NCI-H187 (cell line): ENCODE measurements around the gene TMEM121B.
"Not testable (repeated sequence)": the region's sequence is repeated elsewhere in the genome, so short reads cannot be mapped to it uniquely, and the experiment has no call there.

Experiments used
- DNase-seq, 2 experiments: peaks; one replicate each; lab custom pipeline; 2025; lab: John Stamatoyannopoulos, UW

TMEM121B gene

DNA sequence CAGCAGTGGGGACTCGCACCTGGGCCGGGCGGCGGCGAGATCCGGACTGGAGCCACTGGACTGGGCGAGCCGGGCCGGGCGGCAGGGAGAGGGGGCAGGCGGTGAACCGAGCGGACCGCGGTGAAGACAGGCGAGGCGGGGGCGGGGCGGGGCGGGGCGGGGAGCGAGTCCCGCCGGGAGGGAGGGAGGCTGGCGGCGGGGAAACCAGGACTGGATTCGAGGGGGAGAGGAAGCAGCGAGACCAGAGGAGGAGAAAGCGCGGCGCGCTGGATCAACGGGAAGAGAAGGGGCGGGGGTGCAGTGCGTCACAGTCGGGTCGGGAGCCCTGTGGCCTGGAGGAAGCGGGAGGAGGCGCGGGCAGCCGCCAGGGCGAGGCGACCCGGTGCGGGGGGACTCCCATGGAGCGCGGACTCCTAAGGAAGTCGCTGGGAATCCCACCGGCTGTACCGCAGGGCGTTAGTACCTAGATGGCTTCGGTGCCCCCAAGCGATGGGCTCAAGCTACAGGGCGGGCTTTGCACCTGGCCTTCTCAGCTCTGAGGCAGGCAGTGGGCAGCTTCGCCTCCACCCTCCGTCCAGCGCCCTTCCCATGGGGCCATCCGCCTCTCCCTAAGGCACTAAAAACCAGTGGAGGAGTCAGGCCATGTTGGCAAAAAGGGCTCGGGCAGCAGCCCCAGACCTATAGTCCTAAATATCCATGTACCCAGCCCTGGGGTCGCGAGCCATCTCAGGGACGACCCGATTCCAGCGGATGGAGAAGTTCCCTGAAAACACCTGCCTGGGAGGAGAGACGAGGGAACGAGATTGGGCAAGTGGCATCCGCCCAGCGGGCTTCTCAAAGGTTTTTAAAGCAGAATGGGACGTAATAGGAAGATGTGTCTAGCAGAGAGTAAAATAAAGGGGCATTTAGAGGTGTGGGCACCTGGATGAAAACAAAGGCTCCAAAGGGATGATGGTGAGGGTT is at the start of gene TMEM121B:
TMEM121B (minus strand) TSS at position 128 of the 963 bp plus-strand sequence. CDS start 233 bp downstream, outside the sequence.
- peak; percentile 29 to 80 for DNase-seq

DNA sequence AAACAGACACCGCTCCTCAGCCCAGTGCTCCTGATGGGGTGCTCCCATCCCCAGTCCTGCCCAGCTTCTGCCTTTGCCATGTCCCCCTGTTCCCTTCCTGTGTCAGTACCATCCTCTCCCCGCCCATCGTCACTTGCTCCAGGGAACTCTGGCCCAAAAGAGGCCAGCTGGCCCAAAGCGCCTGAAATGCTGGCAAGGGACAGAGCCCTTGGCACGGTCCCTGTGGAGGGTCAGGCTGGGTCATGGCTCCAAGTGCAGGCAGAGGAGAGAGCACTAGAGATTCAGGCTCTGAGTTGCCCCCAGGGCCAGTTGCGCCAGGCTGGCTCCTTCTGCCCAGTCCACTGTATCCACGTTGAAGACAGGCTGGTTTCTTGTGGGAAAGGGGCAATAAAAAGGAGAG is 46.3 kb upstream of the TMEM121B start:
- no peak for DNase-seq

DNA sequence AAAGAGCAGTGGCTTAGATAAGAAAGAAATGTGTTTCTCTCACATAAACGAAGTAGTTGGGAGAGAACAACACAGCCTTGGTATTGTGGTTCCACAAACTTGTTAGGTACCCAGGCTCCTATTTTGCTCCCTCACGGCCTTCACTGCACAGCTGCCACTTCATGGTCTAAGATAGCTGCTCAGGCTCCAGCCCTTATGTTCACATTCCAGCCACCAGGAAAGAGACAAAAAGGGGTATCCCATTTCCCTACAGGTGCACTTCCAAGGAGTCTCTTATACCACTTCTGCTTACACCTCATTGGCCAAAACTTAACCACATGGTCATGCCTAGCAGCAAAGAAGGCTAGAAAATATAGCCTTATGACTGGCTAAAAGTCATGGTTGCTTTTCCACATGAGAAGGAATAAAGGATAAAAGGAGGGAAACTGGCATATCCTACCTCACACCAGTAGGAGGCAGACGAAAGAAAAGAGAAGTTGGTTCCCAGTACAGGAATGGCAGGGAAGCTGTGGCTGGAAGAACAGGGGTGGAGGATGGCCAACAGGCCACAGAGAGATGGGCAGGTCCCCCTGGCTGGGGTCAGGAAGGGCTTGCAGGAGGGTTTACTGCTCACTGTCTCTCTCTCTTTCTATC is 43.3 kb upstream of the TMEM121B start:
- DNase-seq: no peak

DNA sequence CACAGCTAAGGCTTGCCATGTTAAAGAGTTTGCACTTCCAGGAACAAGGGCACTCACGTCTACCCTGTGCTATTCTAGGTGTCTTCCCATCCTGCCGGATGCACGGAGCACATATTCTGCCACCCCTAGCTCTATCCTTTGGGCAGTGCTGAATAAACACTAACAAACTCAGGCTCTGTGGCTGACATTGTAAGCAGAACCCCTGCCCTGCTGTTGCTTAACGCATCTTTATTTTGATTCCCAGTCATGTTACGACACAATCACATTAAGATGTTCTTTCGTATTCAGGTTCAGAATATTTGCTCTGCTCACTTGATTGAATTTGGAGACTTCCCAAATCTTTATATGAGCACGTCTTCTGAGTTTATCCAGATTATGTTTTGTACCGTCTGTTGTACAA is 41.6 kb upstream of the TMEM121B start:
- DNase-seq: no peak

DNA sequence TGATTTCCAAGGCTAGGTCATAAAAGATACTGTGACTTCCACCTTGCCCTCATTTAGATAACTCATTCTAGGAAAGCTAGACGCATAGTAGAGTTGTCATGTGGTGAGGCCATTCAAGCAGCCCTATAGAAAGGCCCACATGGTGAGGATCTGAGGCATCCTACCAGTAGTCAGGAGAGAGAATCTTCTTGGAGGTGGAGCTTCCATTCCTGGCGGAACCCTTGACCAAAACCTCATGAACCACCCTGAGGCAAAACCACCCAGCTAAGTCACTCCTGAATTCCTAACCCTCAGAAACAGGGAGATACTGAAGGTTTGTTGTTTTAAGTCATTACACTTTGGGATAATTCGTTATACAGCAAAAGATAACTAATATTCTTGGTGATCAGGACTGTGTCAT is 40.8 kb upstream of the TMEM121B start:
- DNase-seq: no peak

DNA sequence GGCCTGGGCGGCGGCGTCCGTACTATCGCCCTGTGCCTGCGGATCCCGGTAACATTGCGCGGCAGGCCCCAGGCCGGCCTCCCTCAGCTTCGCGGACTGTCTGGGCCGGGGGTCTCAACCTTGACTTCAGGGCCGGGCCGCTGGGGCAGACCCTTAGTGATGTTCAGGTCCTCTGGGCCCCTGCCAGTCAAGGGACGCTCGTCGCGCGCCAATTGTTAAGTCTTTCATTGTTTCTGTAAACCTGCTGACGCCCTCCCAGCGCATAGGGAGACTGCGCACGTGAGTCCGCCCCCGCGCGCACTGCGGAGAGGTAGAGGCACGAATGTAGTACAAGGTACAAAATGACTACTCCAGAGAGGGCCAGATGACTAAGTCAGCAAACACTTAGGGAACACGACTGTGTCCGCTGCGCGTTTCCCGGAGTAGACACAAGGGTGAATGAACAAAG is 38.4 kb upstream of the TMEM121B start:
- peak; percentile 7 to 18 for DNase-seq

DNA sequence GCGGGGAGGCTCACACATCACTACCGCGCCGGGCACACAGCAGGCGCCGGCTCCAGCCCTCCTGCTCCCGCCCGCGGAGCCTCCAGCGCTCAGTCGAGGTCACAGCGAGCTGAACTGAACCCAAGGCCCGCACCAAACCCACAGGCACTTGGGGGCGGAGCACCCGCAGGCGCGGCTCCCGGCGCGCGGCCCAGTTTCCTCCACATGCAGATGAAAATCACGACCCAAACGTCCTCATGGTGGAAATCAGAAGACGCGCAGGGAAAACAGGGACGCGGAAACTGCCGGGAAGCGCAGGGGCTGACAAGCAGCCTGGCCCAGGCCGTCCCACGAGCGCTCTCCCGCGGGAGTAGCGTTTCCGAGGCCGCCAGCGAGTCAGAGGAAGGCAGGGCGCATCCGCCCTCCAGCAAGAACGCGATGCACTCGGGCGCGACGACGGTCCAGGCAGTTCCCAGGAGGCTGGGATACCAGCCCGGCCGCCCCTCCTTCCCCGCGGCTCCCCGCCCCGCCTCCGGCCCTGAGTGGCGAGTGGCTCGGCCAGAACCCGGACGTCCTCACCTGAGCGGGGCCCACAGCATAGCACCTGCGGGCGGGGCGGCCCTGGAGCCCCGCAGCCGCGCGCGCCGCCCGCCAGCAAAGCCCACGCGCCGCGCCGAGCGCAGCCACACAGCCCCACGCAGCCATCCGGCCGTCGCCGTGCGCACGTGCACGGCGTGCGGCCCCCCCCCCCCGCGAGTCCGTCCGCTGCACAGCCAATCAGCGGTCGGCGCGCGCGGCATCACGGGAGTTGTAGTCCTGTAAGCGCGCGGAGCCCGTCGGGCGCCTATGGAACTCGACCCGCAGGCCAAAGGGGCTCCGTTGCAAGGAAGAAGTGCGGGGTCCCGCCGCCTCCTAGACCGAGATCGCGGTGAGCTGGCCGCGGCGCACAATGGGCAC is 37.7 kb upstream of the TMEM121B start, which contains the start of gene HDHD5:
HDHD5 (minus strand) TSS at position 710 of the 936 bp plus-strand sequence; CDS start at position 684, 26 bp downstream.
- peak; percentile 45 to 58 for DNase-seq

DNA sequence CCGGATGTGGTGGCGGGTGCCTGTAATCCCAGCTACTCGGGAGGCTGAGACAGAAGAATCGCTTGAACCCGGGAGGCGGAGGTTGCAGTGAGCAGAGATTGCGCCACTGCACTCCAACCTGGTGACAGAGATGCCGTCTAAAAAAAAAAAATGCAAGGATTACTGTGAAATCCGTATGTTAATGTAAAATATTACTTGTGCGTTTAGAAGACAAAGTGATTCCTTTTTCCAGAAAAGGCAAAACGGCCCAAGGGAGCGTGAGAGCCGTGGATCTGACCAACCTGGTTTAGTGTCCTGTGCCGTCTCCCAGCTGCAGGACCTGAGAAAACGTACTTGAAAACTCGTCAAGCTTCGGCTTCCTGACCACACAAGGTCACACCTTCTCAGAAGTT is 37.0 kb upstream of the TMEM121B start:
- DNase-seq: no peak

DNA sequence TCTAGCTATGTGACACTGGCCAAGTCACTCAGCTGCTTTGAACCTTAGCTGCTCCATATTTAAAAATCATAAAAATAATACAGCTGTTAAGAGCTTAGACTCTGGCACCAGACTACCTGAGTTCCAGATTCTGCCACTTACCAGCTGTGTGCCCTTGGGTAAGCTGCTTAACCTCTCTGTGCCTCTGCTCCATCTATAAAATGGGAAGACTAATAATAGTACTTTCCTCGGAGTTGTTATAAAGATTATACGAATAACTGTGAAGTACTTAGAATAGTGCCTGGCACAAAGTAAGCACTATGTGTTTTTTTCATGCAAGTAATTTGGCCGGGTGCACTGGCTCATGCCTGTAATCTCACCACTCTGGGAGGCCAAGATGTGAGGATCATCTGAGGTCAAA is 36.6 kb upstream of the TMEM121B start:
- DNase-seq: no peak

DNA sequence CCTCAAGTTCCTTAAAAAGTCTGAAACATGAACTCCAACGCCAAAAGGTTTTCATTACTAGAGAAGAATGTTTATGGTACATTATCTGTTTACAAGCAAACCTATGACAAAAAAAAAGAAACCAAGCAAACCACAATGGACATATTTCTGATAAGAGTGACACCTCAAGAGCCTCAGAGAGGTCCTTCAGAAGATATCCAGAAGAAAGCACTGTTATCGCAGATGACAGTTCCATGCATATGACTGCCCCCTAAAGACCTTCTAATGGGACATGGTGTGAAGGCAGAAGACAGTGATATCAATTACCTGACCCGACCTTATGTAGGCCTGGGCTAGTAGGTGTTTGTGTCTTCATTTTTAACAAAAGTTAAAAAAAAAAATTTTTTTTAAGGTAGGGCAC is 34.8 kb upstream of the TMEM121B start:
- DNase-seq: no peak

DNA sequence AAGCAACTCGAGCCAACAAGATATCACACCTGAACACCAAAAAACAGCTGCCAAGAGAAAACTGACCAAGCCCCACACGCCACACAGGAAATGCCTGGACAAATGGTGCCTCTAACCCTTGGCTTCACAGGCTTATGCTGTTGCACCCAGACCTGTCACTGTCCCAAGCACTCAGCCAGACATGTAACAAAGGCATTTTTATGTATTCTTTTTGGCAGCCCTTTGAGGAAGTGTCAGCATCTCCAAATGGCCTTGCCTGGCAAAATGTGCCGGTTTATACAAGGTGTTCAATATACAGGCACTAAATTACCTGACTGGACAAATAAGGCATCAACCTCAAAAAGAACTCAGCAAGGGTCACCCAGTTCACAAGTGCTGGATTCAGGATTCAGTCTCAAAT is 31.8 kb upstream of the TMEM121B start:
- no peak for DNase-seq

DNA sequence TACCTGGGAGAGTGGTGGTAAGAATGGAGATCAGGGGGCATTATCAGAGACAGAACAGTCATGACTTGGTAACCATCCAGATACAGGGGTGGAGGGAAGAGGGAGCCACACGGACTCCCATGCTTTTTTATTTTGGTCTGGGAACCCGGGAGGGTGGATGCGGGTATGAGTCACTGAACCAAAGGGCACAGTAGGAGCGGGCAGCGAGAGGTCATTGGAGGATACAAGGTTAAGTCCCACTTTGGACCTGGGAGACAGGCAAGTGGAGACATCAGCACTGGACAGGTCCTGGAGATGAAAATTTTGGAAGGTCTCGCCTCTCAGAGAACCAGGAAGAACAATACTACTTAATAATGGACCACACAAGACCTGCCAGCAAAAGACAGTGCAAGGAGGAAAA is 31.2 kb upstream of the TMEM121B start:
- DNase-seq: no peak

DNA sequence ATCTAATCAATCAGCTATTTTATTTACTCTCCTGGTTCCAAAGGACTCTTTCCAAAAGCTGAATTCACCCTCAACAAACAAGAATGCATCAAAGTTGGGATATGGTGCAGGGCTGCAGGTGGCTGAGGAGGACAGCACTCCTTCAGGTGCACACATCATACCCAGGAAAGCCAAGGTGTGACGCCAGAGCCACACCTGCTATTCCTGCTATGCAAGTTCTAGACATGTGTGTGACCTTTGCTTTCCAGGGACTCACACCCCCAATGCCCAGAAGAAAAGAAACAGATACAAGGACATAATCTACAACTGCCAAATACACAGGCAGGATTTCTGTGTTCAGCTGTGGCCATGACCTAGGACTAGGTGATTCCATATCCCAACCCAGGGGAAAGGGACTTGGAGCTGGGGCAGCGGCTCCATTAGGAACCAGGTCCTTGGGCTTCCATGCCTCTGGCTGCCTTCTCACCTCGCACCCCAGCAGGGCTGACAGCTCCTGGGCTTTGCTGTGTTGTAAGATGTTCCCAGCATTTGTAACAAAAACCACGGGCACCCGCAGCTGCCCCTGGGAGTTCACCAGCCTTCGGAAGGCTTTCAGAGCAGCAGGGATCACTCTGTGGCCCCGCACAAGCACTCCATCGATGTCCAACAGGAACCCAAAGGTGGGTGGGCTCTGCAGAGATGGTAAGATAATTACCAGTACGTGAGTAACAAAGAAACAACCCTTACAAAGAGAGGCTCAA is 28.1 kb upstream of the TMEM121B start:
- DNase-seq: no peak

DNA sequence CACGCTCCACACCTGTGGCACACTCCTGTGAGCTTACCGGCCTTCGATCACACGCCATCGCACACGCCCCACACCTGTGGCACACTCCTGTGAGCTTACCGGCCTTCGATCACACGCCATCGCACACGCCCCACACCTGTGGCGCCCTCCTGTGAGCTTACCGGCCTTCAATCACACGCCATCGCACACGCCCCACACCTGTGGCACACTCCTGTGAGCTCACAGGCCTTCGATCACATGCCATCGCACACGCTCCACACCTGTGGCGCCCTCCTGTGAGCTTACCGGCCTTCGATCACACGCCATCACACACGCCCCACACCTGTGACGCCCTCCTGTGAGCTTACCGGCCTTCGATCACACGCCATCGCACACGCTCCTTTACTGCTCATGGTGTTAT is 26.3 kb upstream of the TMEM121B start:
- not testable (repeated sequence) for DNase-seq

DNA sequence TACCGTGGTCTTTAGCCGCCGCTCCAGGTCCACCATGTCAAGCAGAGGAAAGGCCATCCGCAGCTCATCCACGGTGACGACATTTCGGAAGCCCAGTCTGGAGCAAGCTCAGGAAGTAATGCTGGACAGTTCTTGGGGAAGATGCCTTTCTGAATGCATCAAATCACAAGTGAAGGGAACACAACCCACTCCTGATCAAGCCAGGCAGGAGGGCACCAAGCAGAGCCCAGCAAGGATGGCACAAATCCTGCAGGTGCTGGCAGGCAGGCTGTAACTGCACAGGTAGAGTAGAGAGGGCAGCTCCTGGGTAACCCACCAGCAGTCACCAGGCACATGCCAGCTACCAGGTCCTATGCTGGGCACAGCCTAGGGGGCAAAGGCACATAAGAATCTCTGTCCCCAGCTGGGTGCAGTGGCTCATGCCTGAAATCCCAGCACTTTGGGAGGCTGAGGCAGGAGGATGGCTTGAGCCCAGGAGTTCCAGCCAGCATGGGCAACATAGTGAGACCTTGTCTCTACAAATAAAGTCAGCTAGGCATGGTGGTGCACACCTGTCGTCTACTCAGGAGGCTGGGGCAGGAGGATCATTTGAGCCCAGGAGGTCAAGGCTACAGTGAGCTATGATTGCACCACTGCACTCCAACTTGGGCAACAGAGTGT is 24.0 kb upstream of the TMEM121B start:
- no peak for DNase-seq

DNA sequence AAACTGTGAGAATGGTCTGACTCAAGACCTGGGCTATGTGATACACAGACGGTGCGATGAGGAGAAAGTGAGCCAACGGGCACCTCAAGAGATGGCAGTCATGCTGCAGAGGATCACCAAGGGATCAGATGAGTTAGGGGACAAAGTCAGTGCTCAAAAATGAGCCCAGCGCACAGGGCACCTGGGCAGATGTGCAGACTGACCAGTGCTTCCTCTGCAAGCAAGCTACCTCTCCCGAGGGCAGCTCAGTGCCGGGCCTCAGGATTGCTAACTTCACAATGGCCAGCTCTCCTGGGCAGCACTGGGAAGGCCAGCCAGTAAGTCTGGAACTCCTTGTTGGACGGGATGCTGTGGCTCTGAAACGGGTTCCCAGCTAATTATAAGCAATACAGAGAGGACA is 22.7 kb upstream of the TMEM121B start:
- DNase-seq: no peak

DNA sequence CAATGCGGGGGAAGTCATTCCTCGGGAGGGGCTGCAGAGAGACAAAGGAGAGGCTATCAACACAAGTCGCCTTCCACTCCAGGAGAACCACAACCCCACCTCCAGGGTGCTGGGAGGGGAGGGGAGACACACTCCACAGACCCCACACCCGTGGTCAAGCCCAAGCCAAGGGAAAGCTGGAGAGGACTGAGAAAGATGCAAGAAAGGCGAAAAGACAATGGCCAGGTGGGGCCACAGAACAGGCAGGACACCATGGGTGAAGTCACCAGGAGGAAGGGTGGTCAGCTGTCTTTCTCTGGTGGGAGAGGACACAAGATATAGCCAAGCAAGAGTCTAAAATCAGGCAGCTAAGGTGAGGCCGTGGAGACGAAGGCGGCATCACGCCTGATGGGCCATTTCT is 21.9 kb upstream of the TMEM121B start:
- no peak for DNase-seq

DNA sequence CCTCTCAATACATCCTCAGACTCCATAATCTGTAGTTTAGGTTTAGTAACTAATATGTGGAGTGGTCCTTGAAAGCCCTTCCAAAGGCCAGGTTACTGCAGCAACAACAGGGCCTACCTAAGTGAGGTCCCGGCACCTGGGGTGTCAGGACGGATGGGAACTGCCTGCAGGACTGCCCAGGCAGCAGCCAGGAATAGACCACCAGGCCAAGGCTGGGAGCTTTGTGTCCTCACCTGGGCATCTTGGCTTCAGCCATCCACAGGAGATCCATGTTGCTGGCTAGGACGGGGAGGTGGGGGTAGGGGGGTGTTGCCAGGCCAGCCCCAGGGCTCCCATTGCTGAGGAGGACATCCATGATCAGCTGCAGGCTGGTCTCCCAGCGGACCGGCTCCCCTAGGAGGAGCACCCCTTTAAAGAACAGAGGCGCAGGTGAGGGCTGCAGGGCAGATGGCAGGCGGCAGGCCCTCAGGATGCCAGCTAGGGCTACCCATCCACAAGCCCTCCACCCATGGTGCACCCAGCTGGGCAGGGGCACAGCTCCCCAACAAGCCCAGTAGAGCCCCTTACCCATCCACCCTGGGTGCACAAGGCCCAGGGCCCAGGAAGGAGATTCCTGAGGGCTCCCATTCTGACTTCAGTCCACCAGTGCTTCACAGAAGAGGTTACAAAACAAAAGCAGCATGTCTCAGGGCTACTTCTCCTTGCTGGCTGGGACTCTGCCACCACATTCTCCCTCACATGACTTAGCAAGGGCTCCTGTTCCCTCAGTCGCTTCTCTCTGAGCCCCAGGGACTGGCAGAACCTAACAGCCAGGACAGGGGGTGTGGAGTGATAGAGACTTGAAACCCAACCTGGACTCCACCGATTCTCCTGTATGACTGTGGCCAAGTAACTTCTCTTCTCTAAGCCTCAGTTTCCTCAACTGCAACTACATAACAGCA is 19.9 kb upstream of the TMEM121B start:
- DNase-seq: no peak

DNA sequence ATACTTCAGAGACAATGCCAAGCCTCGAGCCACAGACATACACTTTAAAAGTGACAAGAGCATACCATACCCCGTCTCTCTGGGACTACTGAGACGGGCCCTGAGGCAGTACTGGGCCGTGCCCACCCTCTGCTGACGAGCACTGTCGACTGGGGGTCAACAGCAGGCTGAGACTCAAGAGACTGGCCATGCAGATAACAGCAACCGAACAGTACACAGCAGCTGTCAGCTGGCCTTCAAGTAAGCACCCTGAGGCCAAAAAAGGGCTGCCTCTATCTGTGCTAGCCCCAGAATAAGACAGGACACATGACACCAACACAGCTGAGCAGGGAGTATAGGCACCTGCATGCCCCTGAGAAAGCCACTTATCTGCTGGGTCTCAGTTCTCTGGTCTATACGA is 18.9 kb upstream of the TMEM121B start:
- no peak for DNase-seq

DNA sequence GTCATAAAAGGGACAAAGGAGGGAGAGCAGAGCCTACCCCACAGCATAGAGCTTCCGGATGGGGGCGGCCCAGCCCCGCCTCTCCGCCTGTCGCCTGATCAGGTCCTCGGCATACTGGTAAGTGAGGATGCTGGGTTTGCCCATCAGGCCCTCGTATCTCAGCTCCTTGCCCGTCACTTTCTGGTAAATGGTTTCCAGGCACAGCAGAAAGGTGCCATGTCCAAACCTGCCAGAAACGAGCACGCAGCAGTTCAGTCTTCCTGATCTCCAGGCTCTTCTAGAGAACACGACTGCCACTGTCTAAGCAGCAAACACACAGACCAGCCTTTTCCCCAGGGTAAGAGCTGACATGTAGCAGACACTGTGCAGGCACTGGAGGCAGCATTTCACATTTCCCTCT is 17.4 kb upstream of the TMEM121B start:
- DNase-seq: no peak
